Bronchial epithelial cell (primary cell): ENCODE results near the gene RGS8. TPM values are rescaled to one million over a fixed set of nuclear protein-coding genes. Genes with fewer than 3 reads are reported as not detected.

Experiments
- DNase-seq: peaks from one replicate; pipeline ENCODE4 v3.0.0-alpha.2; 2010; ENCODE audit warnings: low read depth
- FAIRE-seq: peaks from 2 replicates; lab custom pipeline; 2011; peaks lifted over from hg19 to GRCh38; lab: Jason Lieb, UNC
- H3K27me3 ChIP-seq: 2 replicates; pipeline ENCODE4 v1.5.1; 2011; ENCODE audit warnings: low read length; ENCODE audit not compliant: control insufficient read depth, insufficient read depth
- H3K36me3 ChIP-seq: 2 replicates; pipeline ENCODE4 v1.5.1; 2011; ENCODE audit warnings: low read length; ENCODE audit not compliant: control insufficient read depth, insufficient read depth
- H3K4me3 ChIP-seq: 2 replicates; pipeline ENCODE4 v1.5.1; 2011; ENCODE audit warnings: mild to moderate bottlenecking, low read depth, low read length, control low read depth
- total RNA-seq: library from RNA; depleted of rRNA; stranded (reverse); fragments of >200 nt; gene quantifications from 2 replicates; pipeline ENCODE4 v1.2.1, GENCODE V29; 2014
- TF ChIP-seq, protein P1 (sequence below): IDR thresholded peaks from 2 replicates; pipeline ENCODE4 v1.5.1; 2011; ENCODE audit warnings: mild to moderate bottlenecking, moderate library complexity, low read length, control low read depth, inconsistent platforms; ENCODE audit not compliant: insufficient read depth, severe bottlenecking

RGS8 gene
- total RNA-seq, 1 donor from 2014 or later = under 0.01 TPM

DNA sequence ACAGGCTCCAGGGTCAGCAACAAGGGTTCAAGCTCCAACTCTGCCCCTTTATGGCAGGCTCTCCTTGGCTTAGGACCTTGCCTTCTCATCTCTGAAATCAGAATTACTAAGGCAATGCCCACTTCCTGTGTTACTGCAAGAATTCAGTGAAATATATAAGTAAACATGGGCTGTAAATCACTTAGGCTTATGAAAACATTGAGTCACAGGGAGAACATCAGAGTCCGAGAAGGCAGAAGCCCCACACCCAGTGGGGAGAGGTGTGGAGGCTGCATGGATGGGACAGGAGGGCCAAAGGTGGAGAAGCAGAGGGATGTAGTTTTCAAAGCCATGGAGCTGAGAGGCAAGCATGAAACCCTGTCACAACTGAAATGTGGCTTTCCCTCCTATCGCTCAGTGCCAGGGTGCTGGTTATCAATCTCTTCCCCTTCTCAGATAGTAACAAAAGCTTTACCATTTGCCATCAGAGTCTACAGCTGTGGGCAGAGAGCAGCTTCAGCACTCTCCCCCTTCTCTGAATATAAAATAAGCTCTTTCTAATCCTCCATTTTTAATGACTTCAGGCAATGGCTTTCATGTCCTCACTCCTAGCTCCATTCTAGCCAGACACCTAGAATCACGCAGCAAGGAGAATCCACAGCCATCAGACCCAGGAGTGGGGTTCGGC lies 3.4 kb downstream of the RGS8 start:
- FAIRE-seq = no peak
- TF ChIP-seq, protein P1, sequence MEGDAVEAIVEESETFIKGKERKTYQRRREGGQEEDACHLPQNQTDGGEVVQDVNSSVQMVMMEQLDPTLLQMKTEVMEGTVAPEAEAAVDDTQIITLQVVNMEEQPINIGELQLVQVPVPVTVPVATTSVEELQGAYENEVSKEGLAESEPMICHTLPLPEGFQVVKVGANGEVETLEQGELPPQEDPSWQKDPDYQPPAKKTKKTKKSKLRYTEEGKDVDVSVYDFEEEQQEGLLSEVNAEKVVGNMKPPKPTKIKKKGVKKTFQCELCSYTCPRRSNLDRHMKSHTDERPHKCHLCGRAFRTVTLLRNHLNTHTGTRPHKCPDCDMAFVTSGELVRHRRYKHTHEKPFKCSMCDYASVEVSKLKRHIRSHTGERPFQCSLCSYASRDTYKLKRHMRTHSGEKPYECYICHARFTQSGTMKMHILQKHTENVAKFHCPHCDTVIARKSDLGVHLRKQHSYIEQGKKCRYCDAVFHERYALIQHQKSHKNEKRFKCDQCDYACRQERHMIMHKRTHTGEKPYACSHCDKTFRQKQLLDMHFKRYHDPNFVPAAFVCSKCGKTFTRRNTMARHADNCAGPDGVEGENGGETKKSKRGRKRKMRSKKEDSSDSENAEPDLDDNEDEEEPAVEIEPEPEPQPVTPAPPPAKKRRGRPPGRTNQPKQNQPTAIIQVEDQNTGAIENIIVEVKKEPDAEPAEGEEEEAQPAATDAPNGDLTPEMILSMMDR = no peak

DNA sequence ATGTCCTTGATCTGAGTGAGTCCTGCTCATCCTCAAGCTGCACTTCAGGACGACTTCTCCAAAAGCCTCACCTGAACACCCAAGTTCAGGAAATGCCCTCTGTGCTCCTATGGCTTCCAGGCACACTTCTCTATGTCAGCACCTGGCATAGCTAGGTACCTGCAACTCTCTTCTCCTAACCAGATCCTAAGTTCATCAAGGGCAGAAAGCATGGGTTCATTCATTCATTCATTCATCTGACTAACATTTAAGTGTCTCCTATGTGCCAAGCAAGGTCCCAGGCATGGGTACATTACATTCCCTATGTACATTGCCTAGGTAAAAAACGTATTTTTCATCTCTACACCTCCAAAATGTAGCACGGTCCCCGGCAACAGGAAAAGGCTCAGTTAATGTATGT lies 4.0 kb downstream of the RGS8 start:
- Histone ChIP-seq H3K27me3 (peaks cover 1% of the 10 kb centered on the region), H3K36me3 (no peaks in the 10 kb centered on the region), H3K4me3 (no peak overlapping the region)
- TF ChIP-seq, protein P1 = no peak
- no peak for FAIRE-seq
- DNase-seq = no peak

More for the DNA sequence above, 3.4 kb downstream of the RGS8 start:
- peak; percentile 82 for DNase-seq
- H3K4me3 ChIP-seq = no peak overlapping the region
- peaks cover 4% of the 10 kb centered on the region for H3K27me3 ChIP-seq
- H3K36me3 ChIP-seq = no peaks in the 10 kb centered on the region

DNA sequence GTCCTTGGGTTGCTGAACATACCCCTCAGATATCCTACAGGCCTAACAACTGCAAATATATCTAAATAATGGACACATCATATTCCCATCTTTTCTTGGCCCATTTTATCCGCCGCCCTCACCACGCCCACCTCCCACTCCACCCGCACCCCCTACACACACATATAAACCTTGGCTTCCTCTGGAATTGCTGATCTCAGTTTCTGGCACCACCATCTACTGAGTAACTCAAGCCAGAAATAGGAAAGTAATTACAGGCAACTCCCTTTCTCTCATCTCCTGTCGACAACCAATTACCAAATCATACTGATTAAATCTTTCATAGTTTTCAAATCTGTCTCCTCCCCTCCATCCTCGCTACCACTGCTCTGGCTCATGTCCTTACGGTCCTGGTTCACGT lies 4.7 kb downstream of the RGS8 start:
- FAIRE-seq (no peak), DNase-seq (no peak)
- Histone ChIP-seq H3K4me3 (no peak overlapping the region), H3K27me3 (peaks cover 1% of the 10 kb centered on the region), H3K36me3 (no peaks in the 10 kb centered on the region)
- TF ChIP-seq, protein P1 = no peak

DNA sequence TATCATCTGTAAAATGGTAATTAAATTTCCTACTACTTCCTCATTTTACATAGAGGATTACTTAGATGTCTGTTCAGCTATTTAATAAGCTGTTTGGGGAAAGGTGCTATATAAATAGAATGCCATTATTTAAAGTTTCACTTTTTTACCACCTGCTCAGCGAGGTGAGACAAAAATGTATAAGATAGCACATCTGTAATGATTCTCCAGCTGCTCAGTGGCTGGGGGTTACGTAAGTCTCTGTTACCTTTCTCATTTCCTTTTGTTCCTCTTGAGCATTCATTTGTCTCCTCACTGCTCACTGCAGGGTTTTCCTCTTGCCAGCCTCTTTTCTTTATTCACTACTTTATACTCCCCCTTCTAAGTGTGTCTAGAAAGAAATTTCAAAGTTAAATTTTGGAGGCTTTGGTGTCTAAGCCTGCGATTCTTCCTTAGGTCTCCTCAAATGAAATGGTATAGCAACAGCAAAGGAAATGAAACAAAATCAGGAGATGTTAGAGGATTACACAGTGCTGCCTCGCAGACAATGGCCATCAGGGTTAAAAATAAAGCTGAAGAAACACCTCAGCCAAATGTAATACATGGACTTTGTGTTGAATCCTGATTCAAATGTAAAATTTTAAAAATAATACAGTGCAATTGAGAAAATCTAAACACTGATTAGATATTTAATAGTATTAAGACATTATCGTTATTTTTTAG lies 6.8 kb downstream of the RGS8 start:
- Histone ChIP-seq H3K27me3 (no peaks in the 10 kb centered on the region), H3K36me3 (no peaks in the 10 kb centered on the region), H3K4me3 (no peak overlapping the region)
- DNase-seq = no peak
- TF ChIP-seq, protein P1 = no peak
- no peak for FAIRE-seq

DNA sequence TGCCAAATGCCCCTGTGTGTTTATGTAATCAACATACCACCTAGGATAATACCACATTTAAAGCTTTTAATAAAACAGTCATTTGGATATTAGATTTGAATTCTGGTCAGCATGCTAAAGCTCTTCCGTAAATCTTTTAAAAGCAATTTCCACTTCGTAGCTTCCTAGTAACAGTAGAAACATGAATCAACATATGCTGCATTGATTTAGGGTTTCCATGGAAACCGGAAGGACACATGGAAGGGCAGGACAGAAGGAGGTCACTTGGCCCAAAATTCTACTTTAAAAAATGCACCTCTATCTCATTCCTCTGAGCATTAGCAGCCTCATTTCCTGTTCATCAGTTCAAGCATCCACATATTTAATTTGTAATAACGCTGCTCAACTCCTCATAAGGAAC lies 8.1 kb downstream of the RGS8 start:
- Histone ChIP-seq H3K36me3 (no peaks in the 10 kb centered on the region), H3K4me3 (no peak overlapping the region), H3K27me3 (peaks cover 10% of the 10 kb centered on the region)
- TF ChIP-seq, protein P1 = no peak
- FAIRE-seq = no peak
- DNase-seq = no peak
